Activated CD8-positive, alpha-beta T cell treated with anti-CD3 and anti-CD28 coated beads for 36 hours (primary cell): ENCODE measurements around the gene PLXNB2. TPM values are rescaled to one million over a fixed set of nuclear protein-coding genes. Genes with fewer than 3 reads are reported as not detected.

Source experiments
- ATAC-seq: fragments of 200-7000 bp; cut with Tn5 transposase; one replicate; pipeline ENCODE4 v1.10.0; 2021; ENCODE audit warnings: mild to moderate bottlenecking, moderate library complexity
- CTCF ChIA-PET: fragments of 350-600 bp; sonication (Branson Sonifier 250); formaldehyde crosslinking; loops from one replicate; lab custom pipeline; 2021; ENCODE audit warnings: antibody characterized with exemption; lab: Charles Lee
- POLR2A ChIA-PET: fragments of 350-600 bp; sonication (Branson Sonifier 250); formaldehyde crosslinking; loops from one replicate; lab custom pipeline; 2021; ENCODE audit warnings: antibody characterized with exemption; lab: Charles Lee
- DNase-seq: peaks from one replicate; pipeline ENCODE4 v3.0.0-alpha.2; 2020
- H3K27ac Mint-ChIP-seq: one replicate; pipeline ENCODE4 v1.8.0; 2021; ENCODE audit warnings: mild to moderate bottlenecking, mixed read lengths
- H3K27me3 Mint-ChIP-seq: one replicate; pipeline ENCODE4 v1.8.0; 2021; ENCODE audit warnings: mixed read lengths
- H3K36me3 Mint-ChIP-seq: one replicate; pipeline ENCODE4 v1.8.0; 2021; ENCODE audit warnings: low read depth, mixed read lengths
- H3K4me1 Mint-ChIP-seq: one replicate; pipeline ENCODE4 v1.8.0; 2021; ENCODE audit warnings: low read depth, mixed read lengths
- H3K4me3 Mint-ChIP-seq: one replicate; pipeline ENCODE4 v1.8.0; 2021; ENCODE audit warnings: mild to moderate bottlenecking, moderate library complexity, mixed read lengths
- H3K9me3 Mint-ChIP-seq: one replicate; pipeline ENCODE4 v1.8.0; 2021; ENCODE audit warnings: mixed read lengths
- intact Hi-C: fragments of 100-400 bp; cut with micrococcal nuclease; formaldehyde crosslinking; loops from one replicate; pipeline ENCODE4 v1.10.0; 2022
- total RNA-seq, 2 experiments: library from RNA; stranded (reverse); gene quantifications; one replicate each; pipeline ENCODE4 v1.2.3, GENCODE V29; 2021
- TF ChIP-seq, protein P1 (sequence below): fragments of 200-600 bp; IDR thresholded peaks from one replicate; pipeline ENCODE4 v1.8.0; 2022; ENCODE audit warnings: antibody characterized with exemption, mild to moderate bottlenecking

Gene PLXNB2
- total RNA-seq, 2 experiments from 2014 or later, result 22.1 to 26.4 TPM

DNA sequence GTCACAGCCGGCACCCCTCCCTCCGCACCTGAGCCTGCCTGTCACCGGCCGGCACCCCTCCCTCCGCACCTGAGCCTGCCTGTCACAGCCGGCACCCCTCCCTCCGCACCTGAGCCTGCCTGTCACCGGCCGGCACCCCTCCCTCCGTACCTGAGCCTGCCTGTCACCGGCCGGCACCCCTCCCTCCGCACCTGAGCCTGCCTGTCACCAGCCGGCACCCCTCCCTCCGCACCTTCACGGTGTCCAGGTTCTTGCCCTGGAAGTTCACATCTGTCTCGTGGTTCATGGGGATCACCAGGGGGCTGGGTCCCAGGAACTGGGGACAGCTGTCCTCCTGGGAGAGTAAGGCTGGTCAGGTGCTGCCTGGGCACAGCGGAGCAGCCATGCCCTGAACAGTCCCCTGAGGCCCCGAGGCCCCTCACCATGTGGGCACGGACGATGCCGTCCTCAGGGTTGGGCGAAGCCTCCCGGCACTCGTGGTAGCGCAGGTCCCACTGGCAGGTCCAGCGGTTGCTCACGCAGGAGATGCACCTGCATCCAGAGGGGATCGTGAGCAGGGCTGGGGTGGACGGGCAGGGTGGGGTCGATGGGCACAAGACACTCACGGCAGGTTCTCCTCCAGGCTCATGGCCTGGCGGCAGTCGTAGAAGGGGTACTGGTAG lies 21.7 kb downstream of the PLXNB2 start:
- Mint-ChIP-seq H3K27me3 (no peaks in the 10 kb centered on the region), H3K9me3 (no peaks in the 10 kb centered on the region), H3K4me1 (no peaks in the 10 kb centered on the region), H3K27ac (no peak overlapping the region), H3K4me3 (no peak overlapping the region), H3K36me3 (peaks cover under 1% of the 10 kb centered on the region)
- intact Hi-C loops, result no loop called here
- ATAC-seq, result no peak
- ChIA-PET CTCF (no interaction called here), POLR2A (no interaction called here)
- no peak for DNase-seq
- TF ChIP-seq, protein P1, sequence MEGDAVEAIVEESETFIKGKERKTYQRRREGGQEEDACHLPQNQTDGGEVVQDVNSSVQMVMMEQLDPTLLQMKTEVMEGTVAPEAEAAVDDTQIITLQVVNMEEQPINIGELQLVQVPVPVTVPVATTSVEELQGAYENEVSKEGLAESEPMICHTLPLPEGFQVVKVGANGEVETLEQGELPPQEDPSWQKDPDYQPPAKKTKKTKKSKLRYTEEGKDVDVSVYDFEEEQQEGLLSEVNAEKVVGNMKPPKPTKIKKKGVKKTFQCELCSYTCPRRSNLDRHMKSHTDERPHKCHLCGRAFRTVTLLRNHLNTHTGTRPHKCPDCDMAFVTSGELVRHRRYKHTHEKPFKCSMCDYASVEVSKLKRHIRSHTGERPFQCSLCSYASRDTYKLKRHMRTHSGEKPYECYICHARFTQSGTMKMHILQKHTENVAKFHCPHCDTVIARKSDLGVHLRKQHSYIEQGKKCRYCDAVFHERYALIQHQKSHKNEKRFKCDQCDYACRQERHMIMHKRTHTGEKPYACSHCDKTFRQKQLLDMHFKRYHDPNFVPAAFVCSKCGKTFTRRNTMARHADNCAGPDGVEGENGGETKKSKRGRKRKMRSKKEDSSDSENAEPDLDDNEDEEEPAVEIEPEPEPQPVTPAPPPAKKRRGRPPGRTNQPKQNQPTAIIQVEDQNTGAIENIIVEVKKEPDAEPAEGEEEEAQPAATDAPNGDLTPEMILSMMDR, result no peak

- Mint-ChIP-seq H3K4me3 (no peak overlapping the region), H3K4me1 (no peaks in the 10 kb centered on the region), H3K27me3 (no peaks in the 10 kb centered on the region), H3K36me3 (peaks cover 2% of the 10 kb centered on the region), H3K9me3 (no peaks in the 10 kb centered on the region), H3K27ac (no peak overlapping the region)
- ATAC-seq (no peak), DNase-seq (no peak)
- ChIA-PET CTCF (no interaction called here), POLR2A (no interaction called here)
- intact Hi-C loops, result no loop called here
- TF ChIP-seq, protein P1, result no peak
Measured at GRCh38 chr22:50284479-50284878, 23.0 kb downstream of the PLXNB2 start.

DNA sequence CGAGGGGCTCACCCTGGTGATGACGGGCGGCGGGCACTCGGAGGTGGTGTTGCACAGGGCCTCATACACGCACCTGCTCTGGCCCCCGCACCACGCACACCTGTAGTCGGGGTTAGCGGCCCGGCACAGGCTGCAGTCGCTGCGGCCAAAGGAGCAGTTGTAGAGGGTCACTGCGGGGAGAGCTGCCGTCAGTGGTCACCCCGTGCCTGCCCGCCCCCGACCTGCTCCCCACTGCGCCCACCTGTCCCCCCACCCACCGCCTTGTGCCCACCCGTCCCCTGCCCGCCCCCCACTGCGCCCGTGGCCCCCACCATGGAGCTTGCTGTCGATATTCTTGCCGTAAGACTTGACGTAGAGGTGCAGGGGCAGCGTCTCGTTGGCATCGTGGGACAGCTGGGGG lies 23.6 kb downstream of the PLXNB2 start:
- Mint-ChIP-seq H3K4me3 (no peak overlapping the region), H3K9me3 (no peaks in the 10 kb centered on the region), H3K4me1 (no peaks in the 10 kb centered on the region), H3K36me3 (peaks cover 2% of the 10 kb centered on the region), H3K27ac (no peak overlapping the region), H3K27me3 (no peaks in the 10 kb centered on the region)
- ChIA-PET POLR2A (no interaction called here), CTCF (no interaction called here)
- intact Hi-C loops, result no loop called here
- DNase-seq (no peak), ATAC-seq (no peak)
- TF ChIP-seq, protein P1, result no peak

DNA sequence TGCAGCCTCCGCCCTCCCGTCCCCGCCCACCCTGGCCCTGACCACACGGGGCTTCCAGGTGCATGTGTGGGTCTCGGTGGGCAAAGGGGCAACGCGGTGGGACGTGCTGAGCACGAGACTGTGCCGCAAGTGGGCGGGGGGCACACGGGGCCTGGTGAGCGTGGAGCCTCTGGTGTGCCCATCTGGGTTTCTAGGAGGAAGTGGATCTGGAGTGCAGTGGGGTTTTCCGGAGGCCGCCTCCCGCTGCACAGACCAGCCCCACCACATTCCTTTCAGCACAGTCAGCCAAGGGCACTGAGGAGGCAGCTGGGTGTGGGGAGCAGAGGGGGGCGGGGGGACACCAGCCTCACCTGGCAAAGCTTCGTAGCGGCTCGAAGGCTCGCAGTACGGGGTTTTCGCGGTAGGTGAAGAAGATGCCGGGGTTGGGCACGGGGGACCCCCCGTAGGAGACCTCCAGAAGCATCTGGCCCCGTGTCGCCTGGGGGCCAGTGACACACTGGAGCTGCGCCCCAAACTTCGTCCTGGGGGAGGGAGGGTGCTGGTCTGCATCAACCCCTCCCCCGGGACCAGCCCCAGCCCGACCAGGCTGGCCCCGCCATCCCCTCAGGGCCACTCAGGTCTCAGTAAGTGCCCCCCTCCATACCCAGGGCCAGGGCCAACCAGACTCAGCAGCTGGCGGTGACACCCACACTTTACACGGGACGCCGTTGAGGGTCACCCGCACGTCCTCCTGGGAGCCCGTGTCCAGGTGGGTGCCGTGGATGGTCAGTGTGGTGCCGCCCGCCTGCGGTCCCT lies 24.9 kb downstream of the PLXNB2 start:
- TF ChIP-seq, protein P1, result no peak
- Mint-ChIP-seq H3K36me3 (peaks cover 2% of the 10 kb centered on the region), H3K4me3 (no peak overlapping the region), H3K27ac (no peak overlapping the region), H3K27me3 (no peaks in the 10 kb centered on the region), H3K9me3 (no peaks in the 10 kb centered on the region), H3K4me1 (no peaks in the 10 kb centered on the region)
- POLR2A ChIA-PET, result no interaction called here
- intact Hi-C loops, result no loop called here
- CTCF ChIA-PET, result no interaction called here
- ATAC-seq (no peak), DNase-seq (no peak)

GRCh38 chr22:50281957-50282356 lies 25.5 kb downstream of the PLXNB2 start:
- Mint-ChIP-seq H3K4me1 (no peaks in the 10 kb centered on the region), H3K36me3 (peaks cover 2% of the 10 kb centered on the region), H3K27me3 (no peaks in the 10 kb centered on the region), H3K27ac (no peak overlapping the region), H3K4me3 (no peak overlapping the region), H3K9me3 (no peaks in the 10 kb centered on the region)
- DNase-seq (no peak), ATAC-seq (no peak)
- CTCF ChIA-PET, result no interaction called here
- POLR2A ChIA-PET, result no interaction called here
- intact Hi-C loops, result no loop called here
- TF ChIP-seq, protein P1, result no peak
